OCI-LY7 (cell line): ENCODE data around the gene PCNT. TPM values are rescaled to one million over a fixed set of nuclear protein-coding genes. Genes with fewer than 3 reads are reported as not detected.

Source experiments
- BruUV-seq: library from RNA; stranded (reverse); fragments of 400-500 nt; replicated peaks from 2 replicates; lab custom pipeline; 2021; lab: Mats Ljungman, UMichigan
- CTCF ChIA-PET: fragments of 300-600 bp; sonication (Branson Sonifier 250); formaldehyde crosslinking; loops from one replicate; lab custom pipeline; 2022; ENCODE audit warnings: antibody characterized with exemption; ENCODE audit not compliant: unreplicated experiment; lab: Charles Lee
- POLR2A ChIA-PET: fragments of 300-600 bp; sonication (Branson Sonifier 250); formaldehyde crosslinking; loops from one replicate; lab custom pipeline; 2022; ENCODE audit warnings: antibody characterized with exemption; lab: Charles Lee
- DNase-seq: peaks from one replicate; pipeline ENCODE4 v3.0.0-alpha.2; 2015; ENCODE audit warnings: low spot score
- H2AFZ ChIP-seq: fragments of 200-600 bp; sonication (generic), shearing (Covaris generic); 2 replicates; pipeline ENCODE4 v1.6.1; 2014; ENCODE audit warnings: mild to moderate bottlenecking, antibody characterized with exemption, low read length, moderate library complexity
- H3K27ac ChIP-seq: fragments of 200-600 bp; sonication (generic); 2 replicates; pipeline ENCODE4 v1.5.1; 2014; ENCODE audit warnings: mixed run types, low read depth, mild to moderate bottlenecking, moderate library complexity, low read length, inconsistent platforms; ENCODE audit not compliant: poor library complexity, severe bottlenecking
- H3K36me3 ChIP-seq: fragments of 200-600 bp; sonication (generic); 2 replicates; pipeline ENCODE4 v1.6.1; 2014; ENCODE audit warnings: mild to moderate bottlenecking, antibody characterized with exemption, low read length, moderate library complexity, mixed read lengths; ENCODE audit not compliant: insufficient read depth
- H3K4me1 ChIP-seq: fragments of 200-600 bp; sonication (generic); 2 replicates; pipeline ENCODE4 v1.5.1; 2014; ENCODE audit warnings: mild to moderate bottlenecking, low read length; ENCODE audit not compliant: insufficient read depth, poor library complexity, severe bottlenecking
- H3K4me2 ChIP-seq: fragments of 200-600 bp; sonication (generic); 2 replicates; pipeline ENCODE4 v1.6.1; 2014; ENCODE audit warnings: mild to moderate bottlenecking, low read length
- H3K4me3 ChIP-seq: fragments of 200-600 bp; sonication (generic); 2 replicates; pipeline ENCODE4 v1.5.1; 2014; ENCODE audit warnings: mild to moderate bottlenecking, low read depth, low read length; ENCODE audit not compliant: poor library complexity, severe bottlenecking
- H3K79me2 ChIP-seq: fragments of 200-600 bp; sonication (generic); 2 replicates; pipeline ENCODE4 v1.6.1; 2016; ENCODE audit warnings: low read depth, mild to moderate bottlenecking, low read length, moderate library complexity, mixed read lengths; ENCODE audit not compliant: insufficient read depth
- H3K9me2 ChIP-seq: fragments of 200-600 bp; sonication (generic); 2 replicates; pipeline ENCODE4 v1.6.1; 2016; ENCODE audit warnings: mild to moderate bottlenecking, low read length, mixed read lengths; ENCODE audit not compliant: insufficient read depth
- H3K9me3 ChIP-seq: fragments of 200-600 bp; sonication (generic); 2 replicates; pipeline ENCODE4 v1.6.1; 2014; ENCODE audit warnings: mild to moderate bottlenecking, mixed run types, low read length, mixed read lengths
- H4K20me1 ChIP-seq: fragments of 200-600 bp; sonication (generic); 2 replicates; pipeline ENCODE4 v1.6.1; 2014; ENCODE audit warnings: mild to moderate bottlenecking, antibody characterized with exemption, low read length, moderate library complexity, mixed read lengths; ENCODE audit not compliant: insufficient read depth
- CTCF ChIP-seq: fragments of 200-600 bp; sonication (generic); conservative IDR thresholded peaks from 2 replicates; pipeline ENCODE4 v1.5.1; 2014; ENCODE audit warnings: mild to moderate bottlenecking, antibody characterized with exemption, low read length, moderate library complexity, mixed read lengths
- EZH2phosphoT487 ChIP-seq: fragments of 200-600 bp; sonication (generic); IDR thresholded peaks from 2 replicates; pipeline ENCODE4 v1.6.1; 2018; ENCODE audit warnings: low read depth, borderline replicate concordance, mild to moderate bottlenecking, mixed run types, antibody characterized with exemption, low read length, moderate library complexity, mixed read lengths
- intact Hi-C: fragments of 100-400 bp; cut with micrococcal nuclease; formaldehyde crosslinking; loops from one replicate; pipeline ENCODE4 v1.10.0; 2022; ENCODE audit not compliant: unreplicated experiment
- total RNA-seq, 2 experiments: library from RNA; depleted of rRNA in 1 of 2; stranded (reverse); fragments of >200 nt in 1 of 2; shearing (Covaris generic) in 1 of 2; gene quantifications; 2 replicates each; pipeline ENCODE4 v1.2.3, GENCODE V29; 2014 to 2022

The PCNT gene
- total RNA-seq, 2 experiments from 2014 or later, result 48.4 to 84.1 TPM

- TF ChIP-seq CTCF (no peak), EZH2phosphoT487 (no peak)
- Histone ChIP-seq H3K9me3 (no peaks in the 10 kb centered on the region), H3K79me2 (peaks cover 15% of the 10 kb centered on the region; the same call in 1 of the 2 replicates), H2AFZ (no peak overlapping the region), H3K36me3 (peaks cover 93% of the 10 kb centered on the region), H3K4me2 (no peak overlapping the region), H3K9me2 (no peaks in the 10 kb centered on the region), H4K20me1 (no peaks in the 10 kb centered on the region), H3K27ac (no peak overlapping the region), H3K4me3 (no peak overlapping the region), H3K4me1 (no peaks in the 10 kb centered on the region)
- intact Hi-C loops, result no loop called here
- no TSS peak for BruUV-seq
- ChIA-PET CTCF (no interaction called here), POLR2A (interaction anchor here (0.6 kb wide), 1 partner anchor 277 kb away, joined by 3 read pairs; no protein-coding TSS in a partner anchor)
- no peak for DNase-seq
These were observed 17.0 kb downstream of the PCNT start for GRCh38 chr21:46340998-46341397.

GRCh38 chr21:46344219-46344915, 20.4 kb downstream of the PCNT start:
- H3K27ac ChIP-seq, result no peak overlapping the region
- no peaks in the 10 kb centered on the region for H3K9me3 ChIP-seq
- no peak overlapping the region for H3K4me3 ChIP-seq
- no peaks in the 10 kb centered on the region for H3K9me2 ChIP-seq
- H4K20me1 ChIP-seq, result no peaks in the 10 kb centered on the region
- BruUV-seq, result no TSS peak
- no peak overlapping the region for H2AFZ ChIP-seq
- ChIA-PET CTCF (no interaction called here), POLR2A (no interaction called here)
- DNase-seq, result no peak
- peaks cover 15% of the 10 kb centered on the region; the same call in 1 of the 2 replicates for H3K79me2 ChIP-seq
- no peak overlapping the region for H3K4me2 ChIP-seq
- peaks cover 93% of the 10 kb centered on the region for H3K36me3 ChIP-seq
- no peaks in the 10 kb centered on the region for H3K4me1 ChIP-seq
- intact Hi-C loops, result no loop called here
- TF ChIP-seq EZH2phosphoT487 (no peak), CTCF (no peak)

- H2AFZ ChIP-seq, result no peak overlapping the region
- no TSS peak for BruUV-seq
- TF ChIP-seq CTCF (no peak), EZH2phosphoT487 (no peak)
- CTCF ChIA-PET, result no interaction called here
- POLR2A ChIA-PET, result no interaction called here
- no peaks in the 10 kb centered on the region for H3K4me1 ChIP-seq
- H4K20me1 ChIP-seq, result no peaks in the 10 kb centered on the region
- peaks cover 15% of the 10 kb centered on the region; the same call in 1 of the 2 replicates for H3K79me2 ChIP-seq
- no peak overlapping the region for H3K4me3 ChIP-seq
- DNase-seq, result no peak
- intact Hi-C loops, result no loop called here
- no peaks in the 10 kb centered on the region for H3K9me3 ChIP-seq
- no peak overlapping the region for H3K4me2 ChIP-seq
- H3K27ac ChIP-seq, result no peak overlapping the region
- H3K36me3 ChIP-seq, result peaks cover 91% of the 10 kb centered on the region
- no peaks in the 10 kb centered on the region for H3K9me2 ChIP-seq
These were observed 21.9 kb downstream of the PCNT start for GRCh38 chr21:46345861-46346260.
